Measurements from ENCODE around the gene PEX11G.

DNA sequence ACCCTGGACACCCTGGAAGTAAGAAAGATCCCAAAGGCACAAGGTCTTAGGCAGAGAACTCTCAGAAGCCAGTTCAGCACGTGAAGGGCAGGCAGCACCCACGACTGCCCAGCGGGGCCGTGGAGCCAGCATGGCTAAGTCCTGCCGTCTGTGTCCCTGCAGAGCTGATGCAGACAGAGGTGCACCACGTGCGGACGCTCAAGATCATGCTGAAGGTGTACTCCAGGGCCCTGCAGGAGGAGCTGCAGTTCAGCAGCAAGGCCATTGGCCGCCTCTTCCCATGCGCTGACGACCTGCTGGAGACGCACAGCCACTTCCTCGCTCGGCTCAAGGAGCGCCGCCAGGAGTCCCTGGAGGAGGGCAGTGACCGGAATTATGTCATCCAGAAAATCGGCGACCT is 44.8 kb downstream of the PEX11G start:
- no peak for TF ChIP-seq POLR2A (IDR thresholded peaks at IDR 0.05)
- TF ChIP-seq, protein P1, sequence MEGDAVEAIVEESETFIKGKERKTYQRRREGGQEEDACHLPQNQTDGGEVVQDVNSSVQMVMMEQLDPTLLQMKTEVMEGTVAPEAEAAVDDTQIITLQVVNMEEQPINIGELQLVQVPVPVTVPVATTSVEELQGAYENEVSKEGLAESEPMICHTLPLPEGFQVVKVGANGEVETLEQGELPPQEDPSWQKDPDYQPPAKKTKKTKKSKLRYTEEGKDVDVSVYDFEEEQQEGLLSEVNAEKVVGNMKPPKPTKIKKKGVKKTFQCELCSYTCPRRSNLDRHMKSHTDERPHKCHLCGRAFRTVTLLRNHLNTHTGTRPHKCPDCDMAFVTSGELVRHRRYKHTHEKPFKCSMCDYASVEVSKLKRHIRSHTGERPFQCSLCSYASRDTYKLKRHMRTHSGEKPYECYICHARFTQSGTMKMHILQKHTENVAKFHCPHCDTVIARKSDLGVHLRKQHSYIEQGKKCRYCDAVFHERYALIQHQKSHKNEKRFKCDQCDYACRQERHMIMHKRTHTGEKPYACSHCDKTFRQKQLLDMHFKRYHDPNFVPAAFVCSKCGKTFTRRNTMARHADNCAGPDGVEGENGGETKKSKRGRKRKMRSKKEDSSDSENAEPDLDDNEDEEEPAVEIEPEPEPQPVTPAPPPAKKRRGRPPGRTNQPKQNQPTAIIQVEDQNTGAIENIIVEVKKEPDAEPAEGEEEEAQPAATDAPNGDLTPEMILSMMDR (IDR thresholded peaks at IDR 0.05) = no peak
